ENCODE data around the gene ORAI1.

GRCh38 chr12:121600702-121601336 is 25.5 kb upstream of the ORAI1 start:
- TF ChIP-seq CTCF (IDR thresholded peaks at IDR 0.05; ENCODE audit: low read depth, low read length) (no peak), POLR2A (IDR thresholded peaks at IDR 0.05; ENCODE audit: extremely low read depth, insufficient read length) (no peak)

All from NB4 (cell line).